Activated naive CD4-positive, alpha-beta T cell treated with anti-CD3 and anti-CD28 coated beads, Interleukin-2, amount 50 U/mL, for 16 hours (primary cell): ENCODE results near the gene B3GAT1.

Experiments used
- DNase-seq: peaks from one replicate; pipeline ENCODE4 v3.0.0-alpha.2; 2020

The B3GAT1 gene

DNA sequence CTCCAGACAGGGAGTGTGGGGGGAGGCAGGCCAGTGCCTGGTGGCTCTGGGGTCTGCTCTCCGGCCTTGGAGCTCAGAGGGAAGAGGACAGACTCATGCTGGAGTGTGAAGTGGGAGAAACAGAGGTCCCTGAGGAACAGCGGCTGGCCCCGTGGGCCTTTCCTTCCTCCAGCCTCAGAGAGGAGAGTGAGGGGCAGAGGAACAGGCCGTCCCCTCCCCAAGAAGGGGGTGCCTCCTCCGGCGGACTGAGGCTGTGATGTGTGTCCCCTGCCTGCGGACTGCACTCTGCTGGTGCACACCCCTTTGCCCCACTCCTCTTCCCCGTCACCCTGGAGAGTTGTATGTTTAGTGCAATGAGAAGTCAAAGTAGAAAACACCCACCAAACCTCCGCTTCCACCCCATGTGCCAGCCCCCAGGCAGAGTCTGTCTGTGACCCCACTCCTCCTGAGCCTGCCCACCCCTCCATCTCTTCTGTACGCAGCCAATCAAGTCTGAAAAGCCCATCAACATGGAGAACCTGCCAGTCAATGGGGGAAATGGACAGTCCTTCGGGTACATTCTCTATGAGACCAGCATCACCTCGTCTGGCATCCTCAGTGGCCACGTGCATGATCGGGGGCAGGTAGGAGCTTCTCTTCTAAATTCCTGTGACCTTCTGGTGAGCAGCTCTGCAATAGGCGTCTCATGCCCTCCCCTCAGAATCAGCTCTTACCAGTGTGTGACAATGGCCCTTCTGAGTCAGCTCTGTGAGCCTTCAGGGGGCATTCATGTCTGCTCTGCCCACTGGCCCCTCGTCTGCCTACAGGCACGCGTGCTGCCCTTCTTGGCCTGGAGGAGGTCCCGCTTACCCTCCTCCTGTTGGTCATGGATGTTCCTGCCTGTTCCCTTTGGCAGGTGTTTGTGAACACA is 41.3 kb downstream of the B3GAT1 start:
- no peak for DNase-seq

DNA sequence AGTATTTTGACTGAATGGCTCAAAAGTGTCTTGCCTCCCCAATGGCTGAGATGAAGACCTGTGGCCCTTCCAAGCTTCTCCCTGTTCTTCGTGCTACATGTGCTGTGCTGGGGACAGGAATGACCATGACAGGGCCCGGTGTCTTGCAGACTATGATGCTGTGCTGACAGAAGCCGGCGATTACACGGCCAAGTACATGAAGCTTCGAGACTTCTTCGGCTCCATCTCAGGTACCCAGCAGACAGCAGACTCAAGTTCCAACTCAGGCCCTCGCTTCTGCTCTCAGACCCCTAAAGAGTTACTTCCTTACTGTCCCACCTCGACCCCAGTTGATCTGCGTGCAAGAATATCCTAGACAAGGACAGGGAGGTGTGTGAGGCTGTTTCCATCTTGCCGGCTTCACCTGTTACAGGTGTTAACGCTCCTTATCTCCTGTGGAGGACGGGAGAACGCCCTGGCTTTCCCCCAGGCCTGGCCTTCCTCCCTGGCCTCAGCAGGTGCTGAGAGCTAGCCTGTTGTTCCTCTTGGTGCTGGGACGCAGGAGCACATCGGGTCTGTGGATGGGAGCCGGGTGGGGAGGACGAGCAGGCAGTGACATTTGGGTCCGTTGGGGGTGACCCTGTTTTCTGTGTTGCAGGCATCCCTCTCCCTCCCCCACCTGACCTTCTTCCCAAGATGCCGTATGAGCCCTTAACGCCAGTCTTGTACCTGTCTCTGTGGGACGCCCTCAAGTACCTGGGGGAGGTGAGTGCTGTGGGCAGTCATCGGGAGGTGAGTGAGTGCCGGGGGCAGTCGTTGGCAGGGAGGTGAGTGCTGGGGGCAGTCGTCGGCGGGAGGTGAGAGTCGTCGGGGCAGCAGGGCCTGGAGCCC is 42.2 kb downstream of the B3GAT1 start:
- no peak for DNase-seq

- no peak for DNase-seq
These were observed 44.3 kb downstream of the B3GAT1 start for GRCh38 chr11:134367781-134368180.

- no peak for DNase-seq
These were observed 45.8 kb downstream of the B3GAT1 start for GRCh38 chr11:134366254-134366653.

DNA sequence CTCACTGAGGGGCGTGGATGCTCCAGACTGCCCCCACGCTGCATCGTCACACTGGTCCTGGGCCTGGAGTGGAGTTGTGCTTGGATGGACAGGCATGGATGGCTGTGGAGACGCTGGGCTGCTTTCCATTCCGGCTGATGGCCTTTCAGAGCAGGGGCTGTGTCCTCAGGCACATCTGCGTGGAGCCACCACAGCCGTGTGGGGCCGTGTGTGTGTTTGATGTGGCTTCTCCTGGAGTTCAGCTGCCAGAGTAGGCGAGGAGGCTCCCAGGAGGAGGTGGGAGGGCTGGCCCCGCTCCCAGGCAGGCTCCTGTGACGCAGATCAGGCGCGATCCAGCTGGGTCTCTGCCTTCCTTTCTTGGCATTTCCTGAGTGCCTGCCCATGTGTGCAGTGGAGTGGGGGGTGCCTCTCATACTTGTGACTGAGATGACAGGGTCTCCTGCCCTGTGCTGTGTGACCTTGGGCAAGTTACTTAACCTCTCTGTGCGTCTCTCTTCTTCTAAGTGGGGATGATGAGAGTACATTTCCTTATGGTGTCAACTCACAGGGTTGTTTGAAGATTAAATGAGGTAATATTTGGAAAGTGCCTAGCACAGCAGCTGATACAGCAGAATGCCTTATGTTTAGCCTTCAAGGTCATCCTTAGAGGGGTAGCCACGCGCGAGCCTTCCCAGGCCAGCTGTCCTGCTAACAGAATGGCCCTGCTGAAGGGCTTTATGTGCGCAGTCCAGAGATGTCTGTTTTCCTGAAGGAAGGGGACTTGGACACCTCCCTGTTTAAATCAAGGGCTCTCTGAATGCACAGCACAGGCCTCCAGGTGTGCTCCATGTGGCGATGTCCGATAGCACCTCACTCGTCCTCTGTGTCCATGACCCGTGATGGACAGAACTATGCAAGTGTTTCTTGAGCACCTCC is 46.8 kb downstream of the B3GAT1 start:
- no peak for DNase-seq

- no peak for DNase-seq
These were observed 47.8 kb downstream of the B3GAT1 start for GRCh38 chr11:134364261-134364660.

DNA sequence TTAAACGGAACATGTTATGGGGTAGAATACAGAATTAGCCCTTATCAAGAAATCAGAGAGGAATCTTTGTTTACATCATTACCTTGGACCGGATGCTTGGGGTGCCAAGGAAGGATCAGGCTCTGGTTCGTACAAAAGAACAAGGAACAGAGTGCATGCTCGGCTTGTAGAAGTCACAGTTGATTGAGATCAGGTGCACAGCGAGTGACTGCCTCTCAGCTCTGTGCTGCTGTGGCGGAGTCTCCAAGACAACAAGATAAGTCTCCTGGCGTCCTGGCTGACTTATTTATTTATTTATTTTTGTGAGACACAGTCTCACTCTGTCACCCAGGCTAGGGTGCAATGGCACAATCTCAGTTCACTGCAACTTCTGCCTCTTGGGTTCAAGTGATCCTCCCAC is 48.5 kb downstream of the B3GAT1 start:
- DNase-seq = no peak

GRCh38 chr11:134363161-134363560 is 48.9 kb downstream of the B3GAT1 start:
- DNase-seq = no peak

GRCh38 chr11:134362192-134362901 is 49.7 kb downstream of the B3GAT1 start:
- DNase-seq = no peak

- DNase-seq = no peak
These were observed 50.4 kb downstream of the B3GAT1 start for GRCh38 chr11:134361661-134362060.

GRCh38 chr11:134360050-134360835 is 51.8 kb downstream of the B3GAT1 start:
- peak; percentile 70 for DNase-seq

- no peak for DNase-seq
These were observed 52.4 kb downstream of the B3GAT1 start for GRCh38 chr11:134359646-134360045.

- no peak for DNase-seq
These were observed 53.1 kb downstream of the B3GAT1 start for GRCh38 chr11:134358856-134359490.

DNA sequence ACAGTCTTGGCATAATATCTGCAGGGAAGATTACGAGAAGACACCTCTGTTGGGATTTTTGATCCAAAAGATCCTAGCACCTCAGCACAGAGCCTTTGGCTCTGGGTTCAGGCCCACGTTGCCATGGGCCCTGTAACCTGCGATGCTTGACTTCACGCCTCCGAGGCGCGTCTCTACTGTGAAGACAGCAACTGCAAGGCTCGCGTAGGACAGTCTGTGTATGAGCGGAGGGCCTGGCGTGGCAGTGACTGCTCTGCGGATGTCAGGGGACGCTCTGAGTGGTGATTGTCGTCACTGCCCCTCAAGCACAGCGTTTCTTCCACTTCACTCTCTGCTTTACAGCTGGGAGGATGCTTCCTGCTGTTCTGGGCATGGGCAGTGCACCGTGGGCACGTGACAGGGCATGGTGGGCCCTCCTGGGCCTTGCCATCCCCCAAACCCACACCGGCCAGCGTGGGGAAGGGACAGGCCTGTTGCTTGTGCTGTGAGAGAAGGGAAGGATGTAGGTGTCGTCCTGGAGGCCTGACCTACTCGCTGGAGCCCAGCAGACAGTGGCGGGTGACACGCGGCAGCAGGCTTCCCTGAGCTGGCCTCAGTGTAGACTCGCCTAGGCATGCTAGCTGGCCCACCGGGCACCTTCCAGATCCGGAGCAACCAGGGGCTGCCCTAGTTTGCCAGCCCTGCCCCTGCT is 53.7 kb downstream of the B3GAT1 start:
- no peak for DNase-seq

DNA sequence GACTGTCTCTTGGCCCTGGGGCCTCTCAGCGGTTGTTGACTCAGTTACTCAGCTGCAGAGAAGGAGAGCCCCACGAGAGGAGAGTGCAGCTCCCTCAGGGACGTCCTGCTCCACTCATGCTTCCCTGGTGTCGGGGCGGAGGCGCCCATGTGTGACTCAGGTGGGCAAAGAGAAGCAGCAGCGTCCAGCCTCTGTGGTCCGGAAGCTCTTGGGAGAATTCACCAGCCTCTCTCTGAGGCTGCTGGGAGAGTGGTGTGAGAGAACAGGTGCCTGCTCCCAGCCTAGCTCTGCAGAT is 54.5 kb downstream of the B3GAT1 start:
- DNase-seq = no peak

- no peak for DNase-seq
These were observed 55.1 kb downstream of the B3GAT1 start for GRCh38 chr11:134356656-134357544.

GRCh38 chr11:134355656-134356055 is 56.4 kb downstream of the B3GAT1 start:
- no peak for DNase-seq

GRCh38 chr11:134355136-134355535 is 56.9 kb downstream of the B3GAT1 start:
- no peak for DNase-seq

GRCh38 chr11:134352111-134352510 is 59.9 kb downstream of the B3GAT1 start:
- no peak for DNase-seq
